ENCODE results near the gene FAM131A. TPM values are rescaled to one million over a fixed set of nuclear protein-coding genes. Genes with fewer than 3 reads are reported as not detected.

The FAM131A gene
- total RNA-seq, 2 experiments from 2014 or later: 6.5 to 8.7 TPM

- POLR2A ChIA-PET: interaction anchor here (2.4 kb wide), 1 partner anchor 15 kb away, joined by 10 read pairs; the partner anchor contains the start of genes CLCN2 and POLR2H
- CTCF ChIA-PET: interaction anchor here (0.9 kb wide), 1 partner anchor 17 kb away, joined by 3 read pairs; no protein-coding TSS in a partner anchor
- Mint-ChIP-seq H3K4me1 (peaks cover 9% of the 10 kb centered on the region), H3K27me3 (no peaks in the 10 kb centered on the region), H3K27ac (no peak overlapping the region), H3K9me3 (no peaks in the 10 kb centered on the region), H3K36me3 (ENCODE audit: low read depth) (peaks cover 2% of the 10 kb centered on the region), H3K4me3 (no peak overlapping the region)
- no peak for DNase-seq
These were observed 9.2 kb downstream of the FAM131A start for GRCh38 chr3:184346480-184347190.

GRCh38 chr3:184347321-184348056 is 10.1 kb downstream of the FAM131A start:
- POLR2A ChIA-PET: interaction anchor here (1.0 to 2.4 kb wide), 4 partner anchors 10 to 32 kb away, joined by 3 to 10 read pairs (median 4); partner anchors contain the start of genes CLCN2 and POLR2H
- Mint-ChIP-seq H3K4me3 (no peak overlapping the region), H3K4me1 (peaks cover 9% of the 10 kb centered on the region), H3K9me3 (no peaks in the 10 kb centered on the region), H3K36me3 (ENCODE audit: low read depth) (peaks cover 2% of the 10 kb centered on the region), H3K27ac (no peak overlapping the region), H3K27me3 (no peaks in the 10 kb centered on the region)
- CTCF ChIA-PET: interaction anchor here (0.9 to 1.3 kb wide), 2 partner anchors 16 to 24 kb away, joined by 3 to 6 read pairs; no protein-coding TSS in a partner anchor
- DNase-seq: no peak

- no peaks in the 10 kb centered on the region for H3K27me3 Mint-ChIP-seq
- H3K4me3 Mint-ChIP-seq: no peak overlapping the region
- no peak overlapping the region for H3K27ac Mint-ChIP-seq
- no peak for DNase-seq
- ChIA-PET POLR2A (interaction anchor here (1.0 to 2.4 kb wide), 4 partner anchors 10 to 32 kb away, joined by 3 to 10 read pairs (median 4); partner anchors contain the start of genes CLCN2 and POLR2H), CTCF (interaction anchor here (1.3 kb wide), 1 partner anchor 24 kb away, joined by 6 read pairs; no protein-coding TSS in a partner anchor)
- H3K9me3 Mint-ChIP-seq: no peaks in the 10 kb centered on the region
- H3K36me3 Mint-ChIP-seq (ENCODE audit: low read depth): peaks cover 2% of the 10 kb centered on the region
- peaks cover 9% of the 10 kb centered on the region for H3K4me1 Mint-ChIP-seq
These were observed 10.6 kb downstream of the FAM131A start for GRCh38 chr3:184348057-184348382.

GRCh38 chr3:184349563-184350470 is 12.4 kb downstream of the FAM131A start:
- ChIA-PET CTCF (interaction anchor here (1.1 kb wide), 1 partner anchor 13 kb away, joined by 3 read pairs; the partner anchor contains the start of gene FAM131A), POLR2A (interaction anchor here (3.2 kb wide), 1 partner anchor 12 kb away, joined by 10 read pairs; the partner anchor contains the start of genes CLCN2 and POLR2H)
- no peak for DNase-seq
- H3K4me3 Mint-ChIP-seq: no peak overlapping the region
- peaks cover 2% of the 10 kb centered on the region for H3K36me3 Mint-ChIP-seq (ENCODE audit: low read depth)
- peaks cover 13% of the 10 kb centered on the region for H3K4me1 Mint-ChIP-seq
- no peak overlapping the region for H3K27ac Mint-ChIP-seq
- no peaks in the 10 kb centered on the region for H3K27me3 Mint-ChIP-seq
- H3K9me3 Mint-ChIP-seq: no peaks in the 10 kb centered on the region

GRCh38 chr3:184350618-184351017 is 13.2 kb downstream of the FAM131A start:
- no peak for DNase-seq
- H3K4me3 Mint-ChIP-seq: no peak overlapping the region
- ChIA-PET POLR2A (interaction anchor here (3.2 kb wide), 1 partner anchor 12 kb away, joined by 10 read pairs; the partner anchor contains the start of genes CLCN2 and POLR2H), CTCF (interaction anchor here (0.8 to 3.6 kb wide), 3 partner anchors 13 to 45 kb away, joined by 3 to 19 read pairs (median 3); partner anchors contain the start of gene FAM131A)
- no peaks in the 10 kb centered on the region for H3K9me3 Mint-ChIP-seq
- no peaks in the 10 kb centered on the region for H3K36me3 Mint-ChIP-seq (ENCODE audit: low read depth)
- H3K27me3 Mint-ChIP-seq: no peaks in the 10 kb centered on the region
- peaks cover 13% of the 10 kb centered on the region for H3K4me1 Mint-ChIP-seq
- no peak overlapping the region for H3K27ac Mint-ChIP-seq

- no peaks in the 10 kb centered on the region for H3K9me3 Mint-ChIP-seq
- peaks cover 13% of the 10 kb centered on the region for H3K4me1 Mint-ChIP-seq
- H3K27ac Mint-ChIP-seq: no peak overlapping the region
- H3K4me3 Mint-ChIP-seq: no peak overlapping the region
- POLR2A ChIA-PET: interaction anchor here (1.3 to 3.2 kb wide), 2 partner anchors 9 to 11 kb away, joined by 4 to 10 read pairs; partner anchors contain the start of genes CLCN2 and POLR2H
- no peak for DNase-seq
- no peaks in the 10 kb centered on the region for H3K36me3 Mint-ChIP-seq (ENCODE audit: low read depth)
- CTCF ChIA-PET: interaction anchor here (0.7 to 3.6 kb wide), 4 partner anchors 20 to 192 kb away, joined by 3 to 19 read pairs (median 4); no protein-coding TSS in a partner anchor
- no peaks in the 10 kb centered on the region for H3K27me3 Mint-ChIP-seq
These were observed 14.2 kb downstream of the FAM131A start for GRCh38 chr3:184351511-184352148.

GRCh38 chr3:184352149-184352785 is 14.9 kb downstream of the FAM131A start:
- Mint-ChIP-seq H3K4me1 (peaks cover 11% of the 10 kb centered on the region), H3K4me3 (no peak overlapping the region), H3K27ac (no peak overlapping the region), H3K27me3 (no peaks in the 10 kb centered on the region), H3K36me3 (ENCODE audit: low read depth) (no peaks in the 10 kb centered on the region), H3K9me3 (no peaks in the 10 kb centered on the region)
- CTCF ChIA-PET: interaction anchor here (0.7 to 5.0 kb wide), 5 partner anchors 19 to 191 kb away, joined by 3 to 20 read pairs (median 6); no protein-coding TSS in a partner anchor
- DNase-seq: no peak
- POLR2A ChIA-PET: interaction anchor here (1.3 to 3.2 kb wide), 2 partner anchors 8 to 10 kb away, joined by 4 to 10 read pairs; partner anchors contain the start of genes CLCN2 and POLR2H

GRCh38 chr3:184352897-184353545 is 15.6 kb downstream of the FAM131A start:
- H3K9me3 Mint-ChIP-seq: no peaks in the 10 kb centered on the region
- H3K4me3 Mint-ChIP-seq: no peak overlapping the region
- ChIA-PET CTCF (interaction anchor here (1.3 to 5.0 kb wide), 7 partner anchors 9 to 161 kb away, joined by 3 to 20 read pairs (median 7); no protein-coding TSS in a partner anchor), POLR2A (interaction anchor here (1.5 to 3.2 kb wide), 2 partner anchors 9 to 38 kb away, joined by 4 to 10 read pairs; partner anchors contain the start of genes CLCN2 and POLR2H)
- no peaks in the 10 kb centered on the region for H3K36me3 Mint-ChIP-seq (ENCODE audit: low read depth)
- no peaks in the 10 kb centered on the region for H3K27me3 Mint-ChIP-seq
- no peak for DNase-seq
- H3K4me1 Mint-ChIP-seq: peaks cover 6% of the 10 kb centered on the region
- no peak overlapping the region for H3K27ac Mint-ChIP-seq

GRCh38 chr3:184353546-184353941 is 16.1 kb downstream of the FAM131A start:
- no peak overlapping the region for H3K27ac Mint-ChIP-seq

GRCh38 chr3:184354121-184354728 is 16.8 kb downstream of the FAM131A start:
- no peak overlapping the region for H3K4me3 Mint-ChIP-seq
- POLR2A ChIA-PET: interaction anchor here (1.1 to 1.5 kb wide), 2 partner anchors 8 to 39 kb away, joined by 3 to 4 read pairs; no protein-coding TSS in a partner anchor
- H3K27ac Mint-ChIP-seq: no peak overlapping the region
- H3K4me1 Mint-ChIP-seq: peaks cover 5% of the 10 kb centered on the region
- CTCF ChIA-PET: interaction anchor here (0.6 to 5.0 kb wide), 12 partner anchors 8 to 188 kb away, joined by 3 to 20 read pairs (median 4); no protein-coding TSS in a partner anchor
- no peaks in the 10 kb centered on the region for H3K27me3 Mint-ChIP-seq
- no peaks in the 10 kb centered on the region for H3K36me3 Mint-ChIP-seq (ENCODE audit: low read depth)
- no peaks in the 10 kb centered on the region for H3K9me3 Mint-ChIP-seq
- peak; percentile 54 for DNase-seq

More at GRCh38 chr3:184353546-184353941, 16.1 kb downstream of the FAM131A start:
- DNase-seq: no peak
- H3K36me3 Mint-ChIP-seq (ENCODE audit: low read depth): no peaks in the 10 kb centered on the region
- no peaks in the 10 kb centered on the region for H3K27me3 Mint-ChIP-seq
- peaks cover 5% of the 10 kb centered on the region for H3K4me1 Mint-ChIP-seq
- POLR2A ChIA-PET: interaction anchor here (1.1 to 1.5 kb wide), 2 partner anchors 9 to 38 kb away, joined by 3 to 4 read pairs; no protein-coding TSS in a partner anchor
- no peak overlapping the region for H3K4me3 Mint-ChIP-seq
- H3K9me3 Mint-ChIP-seq: no peaks in the 10 kb centered on the region
- CTCF ChIA-PET: interaction anchor here (0.6 to 5.0 kb wide), 11 partner anchors 8 to 161 kb away, joined by 3 to 20 read pairs (median 4); no protein-coding TSS in a partner anchor

All from activated CD4-positive, alpha-beta memory T cell treated with anti-CD3 and anti-CD28 coated beads, Interleukin-2, amount 10 ng/mL, durations not matched to agents 7 days and 5 days (primary cell).